Esophagus (tissue), 2 donors: ENCODE measurements around the gene SCAPER. TPM values are rescaled to one million over a fixed set of nuclear protein-coding genes. Genes with fewer than 3 reads are reported as not detected.
"Not testable (repeated sequence)": the region's sequence is repeated elsewhere in the genome, so short reads cannot be mapped to it uniquely, and the experiment has no call there.

Experiments used
- H3K27ac ChIP-seq, 2 donors: one replicate each; pipeline ENCODE4 v1.5.1; 2013; ENCODE audit warnings: low read depth in 2 of 2, mild to moderate bottlenecking in 2 of 2, inconsistent platforms in 1 of 2, low read length in 1 of 2, moderate library complexity in 1 of 2
- H3K27me3 ChIP-seq, 2 donors: one replicate each; pipeline ENCODE4 v1.6.1; 2013; ENCODE audit warnings: low read length in 2 of 2, control low read depth in 1 of 2, mild to moderate bottlenecking in 1 of 2; ENCODE audit not compliant: insufficient read depth in 2 of 2, control insufficient read depth in 1 of 2
- H3K36me3 ChIP-seq, 2 donors: one replicate each; pipeline ENCODE4 v1.6.1; 2013; ENCODE audit warnings: low read length in 1 of 2; ENCODE audit not compliant: control insufficient read depth in 2 of 2, insufficient read depth in 2 of 2
- H3K4me1 ChIP-seq, 2 donors: one replicate each; pipeline ENCODE4 v1.6.1; 2013; ENCODE audit warnings: low read length in 1 of 2; ENCODE audit not compliant: control insufficient read depth in 2 of 2, insufficient read depth in 2 of 2
- H3K4me3 ChIP-seq, 2 donors: one replicate each; pipeline ENCODE4 v1.5.1; 2013; ENCODE audit warnings: low read length in 2 of 2, mild to moderate bottlenecking in 2 of 2, low read depth in 1 of 2, moderate library complexity in 1 of 2
- H3K9me3 ChIP-seq, 2 donors: one replicate each; pipeline ENCODE4 v1.6.1; 2013; ENCODE audit warnings: mild to moderate bottlenecking in 2 of 2, low read depth in 1 of 2, low read length in 1 of 2, moderate library complexity in 1 of 2; ENCODE audit not compliant: control insufficient read depth in 2 of 2, insufficient read depth in 1 of 2
- WGBS, 2 donors: extraction: QIAGEN DNeasy Blood & Tissue Kit; methylation state at CpG; one replicate each; pipeline ENCODE4 v1.1.7; 2013; 5-methylcytosine and 5-hydroxymethylcytosine counted together
- polyA plus RNA-seq, 2 donors: library from polyadenylated mRNA; stranded (reverse); fragments of 200-250 nt; gene quantifications; one replicate each; pipeline ENCODE4 v1.2.3, GENCODE V29; 2013
- donor health status: healthy with polysubstance abuse.
- donor health status: Bipolar disorder and iron deficiency.

The SCAPER gene
- polyA plus RNA-seq, 2 donors, result 4.3 to 6.1 TPM

DNA sequence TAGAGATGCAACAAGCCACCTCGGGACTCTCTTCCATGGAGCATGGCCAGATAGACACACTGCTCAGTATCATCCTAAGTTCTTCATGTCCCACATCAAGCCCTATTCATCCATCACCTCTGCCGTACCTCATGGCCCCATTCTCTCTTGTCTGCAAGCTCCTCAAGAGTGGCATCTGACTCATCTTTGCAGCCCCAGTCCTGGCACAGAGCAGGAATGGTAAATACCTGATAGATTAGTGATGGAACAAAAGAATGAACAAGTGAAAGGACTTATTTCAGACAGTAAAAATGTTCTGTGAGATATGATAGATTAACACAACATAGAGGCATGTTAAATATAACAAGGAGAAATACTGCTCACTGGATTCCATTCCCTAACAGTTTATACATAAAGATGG lies 392.2 kb downstream of the SCAPER start:
- Histone ChIP-seq H3K27ac (no peak overlapping the region), H3K27me3 (no peaks in the 10 kb centered on the region), H3K4me1 (no peaks in the 10 kb centered on the region), H3K36me3 (no peaks in the 10 kb centered on the region), H3K9me3 (no peaks in the 10 kb centered on the region), H3K4me3 (no peak overlapping the region)
- WGBS, 2 donors, result 42 to 74% methylated on average over 2 of the region's 2 CpGs

DNA sequence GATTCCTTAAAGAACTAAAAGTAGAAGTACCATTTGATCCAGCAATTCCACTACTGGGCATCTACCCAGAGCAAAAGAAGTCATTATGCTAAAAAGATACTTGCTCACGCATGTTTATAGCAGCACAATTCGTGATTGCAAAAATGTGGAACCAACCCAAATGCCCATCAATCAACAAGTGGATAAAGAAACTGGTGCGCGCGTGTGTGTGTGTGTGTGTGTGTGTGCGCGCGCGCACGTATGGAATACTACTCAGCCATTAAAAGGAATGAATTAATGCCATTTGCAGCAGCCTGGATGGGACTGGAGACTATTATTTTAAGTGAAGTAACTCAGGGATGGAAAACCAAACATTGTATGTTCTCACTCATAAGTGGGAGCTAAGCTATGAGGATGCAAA lies 394.5 kb downstream of the SCAPER start:
- not testable (repeated sequence) for H3K9me3 ChIP-seq, H3K4me1 ChIP-seq, H3K36me3 ChIP-seq, H3K4me3 ChIP-seq, H3K27ac ChIP-seq, H3K27me3 ChIP-seq
- 91% methylated on average over 10 of the region's 10 CpGs for whole genome bisulfite sequencing, 2 donors

DNA sequence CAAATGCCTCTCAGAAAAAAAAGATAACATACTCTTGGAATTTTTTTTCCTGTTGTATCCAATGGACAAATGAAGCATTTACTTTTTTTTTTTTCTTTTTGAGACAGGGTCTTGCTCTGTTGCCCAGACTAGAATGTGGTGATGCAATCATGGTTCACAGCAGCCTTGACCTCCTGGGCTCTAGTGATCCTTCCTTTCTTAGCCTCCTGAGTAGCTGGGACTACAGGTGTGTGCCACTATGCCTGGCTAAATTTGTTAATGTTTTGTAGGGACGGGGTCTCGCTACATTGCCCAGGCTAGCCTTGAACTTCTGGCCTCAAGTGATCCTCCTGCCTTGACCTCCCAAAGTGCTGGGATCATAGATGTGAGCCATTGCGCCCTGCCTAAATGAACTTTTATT lies 401.3 kb downstream of the SCAPER start:
- Histone ChIP-seq H3K27ac (no peak overlapping the region), H3K9me3 (no peaks in the 10 kb centered on the region), H3K27me3 (no peaks in the 10 kb centered on the region), H3K4me1 (no peaks in the 10 kb centered on the region), H3K4me3 (no peak overlapping the region), H3K36me3 (no peaks in the 10 kb centered on the region)
- 99% methylated on average over 3 of the region's 3 CpGs for WGBS, 2 donors

DNA sequence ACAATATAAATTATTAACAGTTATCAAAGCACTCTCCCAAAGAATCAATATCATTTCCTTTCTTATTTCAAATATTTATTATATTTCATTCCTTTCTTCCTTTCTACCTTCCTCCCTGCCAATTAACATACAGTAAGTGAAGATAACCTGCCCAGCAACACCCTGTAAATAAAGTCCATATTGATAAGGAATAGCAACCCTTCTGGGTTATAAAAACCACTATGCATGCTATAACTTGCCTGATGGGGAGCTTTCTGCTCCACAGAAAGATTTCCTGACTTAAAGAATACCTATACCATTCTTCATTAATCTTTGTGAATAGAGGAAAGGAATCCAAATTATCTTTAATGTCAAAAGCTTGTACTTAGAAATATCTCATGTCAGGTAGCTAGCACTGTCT lies 402.0 kb downstream of the SCAPER start:
- no peaks in the 10 kb centered on the region for H3K9me3 ChIP-seq
- H3K4me3 ChIP-seq, result no peak overlapping the region
- no peak overlapping the region for H3K27ac ChIP-seq
- no peaks in the 10 kb centered on the region for H3K4me1 ChIP-seq
- H3K36me3 ChIP-seq, result no peaks in the 10 kb centered on the region
- no peaks in the 10 kb centered on the region for H3K27me3 ChIP-seq

DNA sequence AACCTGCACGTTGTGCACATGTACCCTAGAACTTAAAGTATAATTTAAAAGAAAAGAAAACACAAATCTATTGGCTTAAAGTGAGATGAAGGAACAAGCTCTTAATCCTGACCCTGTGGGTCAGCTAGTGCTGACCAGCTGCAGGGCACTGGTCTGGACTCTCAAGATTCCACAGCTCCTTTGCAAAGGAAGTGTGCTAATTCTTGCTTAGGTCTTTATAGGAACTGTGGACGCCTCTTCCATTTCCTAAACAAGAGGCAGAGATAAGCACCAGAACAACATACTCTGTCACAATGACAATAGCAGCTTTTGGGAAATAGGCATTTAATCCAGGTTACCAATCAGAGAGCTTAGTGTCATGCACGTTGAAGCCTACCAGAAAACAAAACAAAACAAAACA lies 402.5 kb downstream of the SCAPER start:
- no peak overlapping the region for H3K4me3 ChIP-seq
- no peaks in the 10 kb centered on the region for H3K27me3 ChIP-seq
- no peaks in the 10 kb centered on the region for H3K4me1 ChIP-seq
- H3K9me3 ChIP-seq, result no peaks in the 10 kb centered on the region
- H3K27ac ChIP-seq, result no peak overlapping the region
- WGBS, 2 donors, result 89 to 91% methylated on average over 3 of the region's 3 CpGs
- H3K36me3 ChIP-seq, result no peaks in the 10 kb centered on the region

DNA sequence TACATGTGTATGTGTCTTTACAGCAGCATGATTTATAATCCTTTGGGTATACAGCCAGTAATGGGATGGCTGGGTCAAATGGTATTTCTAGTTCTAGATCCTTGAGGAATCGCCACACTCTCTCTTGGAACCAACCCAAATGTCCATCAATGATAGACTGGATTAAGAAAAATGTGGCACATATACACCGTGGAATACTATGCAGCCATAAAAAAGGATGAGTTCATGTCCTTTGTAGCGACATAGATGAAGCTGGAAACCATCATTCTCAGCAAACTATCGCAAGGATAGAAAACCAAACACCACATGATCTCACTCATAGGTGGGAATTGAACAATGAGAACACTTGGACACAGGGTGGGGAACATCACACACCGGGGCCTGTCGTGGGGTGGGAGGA lies 403.0 kb downstream of the SCAPER start:
- not testable (repeated sequence) for H3K4me1 ChIP-seq, H3K27ac ChIP-seq

DNA sequence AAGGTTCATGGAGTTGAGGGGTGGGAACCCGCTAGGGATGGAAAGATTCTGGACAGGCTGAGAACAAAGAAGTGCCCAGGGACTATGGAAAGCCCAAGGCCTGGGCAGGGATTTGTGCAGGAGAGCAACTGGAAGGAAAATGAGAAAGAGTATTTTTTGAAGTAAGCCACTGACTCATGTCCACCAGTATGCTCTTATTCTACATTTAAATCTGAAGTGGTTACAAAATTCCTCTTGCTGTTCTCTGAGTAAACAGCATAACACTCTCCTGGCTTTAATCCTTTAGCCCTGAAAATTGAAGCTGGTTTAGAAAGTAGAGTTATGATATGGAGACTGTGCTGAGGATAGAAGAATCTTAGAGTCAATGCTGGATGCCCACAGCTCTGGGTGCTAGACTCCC lies 403.4 kb downstream of the SCAPER start:
- 94 to 96% methylated on average over 1 of the region's 1 CpG for WGBS, 2 donors
- Histone ChIP-seq H3K9me3 (no peaks in the 10 kb centered on the region), H3K4me3 (no peak overlapping the region), H3K27me3 (no peaks in the 10 kb centered on the region), H3K36me3 (no peaks in the 10 kb centered on the region), H3K27ac (no peak overlapping the region), H3K4me1 (no peaks in the 10 kb centered on the region)

More for the DNA sequence above, 403.0 kb downstream of the SCAPER start:
- H3K4me3 ChIP-seq, H3K27me3 ChIP-seq, H3K9me3 ChIP-seq, H3K36me3 ChIP-seq: not testable (repeated sequence)
- WGBS, 2 donors, result 94 to 96% methylated on average over 6 of the region's 6 CpGs

DNA sequence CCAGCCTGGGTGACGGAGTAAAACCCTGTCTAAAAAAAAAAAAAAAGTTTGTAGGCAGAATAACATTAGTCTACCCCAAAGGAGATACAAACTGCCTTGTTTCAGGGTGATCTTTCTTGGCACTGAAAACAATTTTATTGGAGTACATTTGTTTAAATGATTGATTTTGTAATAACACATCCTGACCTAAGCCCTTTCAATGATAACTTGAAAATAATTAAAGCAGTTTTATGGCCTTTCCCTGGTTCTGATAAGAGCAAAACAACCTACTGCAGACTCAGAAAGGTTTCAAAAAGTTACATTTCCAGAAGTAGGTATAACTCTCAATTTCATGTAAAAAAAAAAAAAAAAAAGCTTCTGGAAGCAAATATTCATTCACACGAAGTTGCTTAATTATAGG lies 404.1 kb downstream of the SCAPER start:
- no peaks in the 10 kb centered on the region for H3K27me3 ChIP-seq
- no peaks in the 10 kb centered on the region for H3K4me1 ChIP-seq
- no peaks in the 10 kb centered on the region for H3K9me3 ChIP-seq
- 80 to 89% methylated on average over 2 of the region's 2 CpGs for WGBS, 2 donors
- no peak overlapping the region for H3K4me3 ChIP-seq
- H3K27ac ChIP-seq, result no peak overlapping the region
- no peaks in the 10 kb centered on the region for H3K36me3 ChIP-seq

DNA sequence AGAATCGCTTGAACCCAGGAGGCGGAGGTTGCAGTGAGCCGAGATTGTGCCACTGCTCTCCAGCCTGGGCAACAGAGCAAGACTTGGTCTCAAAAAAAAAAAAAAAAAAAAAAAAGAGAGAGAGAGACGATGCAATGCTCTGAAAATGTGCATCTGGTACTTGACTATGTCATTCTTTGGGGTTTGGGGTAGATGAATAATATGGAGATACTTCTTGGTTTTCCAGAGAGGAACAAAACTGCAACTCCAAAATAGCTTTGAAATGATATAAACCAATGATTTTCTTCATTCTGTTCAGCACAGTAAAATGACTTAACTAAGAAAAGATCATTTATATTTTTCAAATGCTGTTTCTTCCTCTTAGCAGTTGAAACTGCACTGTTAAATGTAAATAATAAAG lies 409.7 kb downstream of the SCAPER start:
- Histone ChIP-seq H3K27ac (no peak overlapping the region), H3K9me3 (no peaks in the 10 kb centered on the region), H3K4me3 (no peak overlapping the region), H3K27me3 (no peaks in the 10 kb centered on the region), H3K4me1 (peaks cover 0 to 3% of the 10 kb centered on the region in 2 donors), H3K36me3 (no peaks in the 10 kb centered on the region)
- 88 to 92% methylated on average over 4 of the region's 4 CpGs for WGBS, 2 donors

DNA sequence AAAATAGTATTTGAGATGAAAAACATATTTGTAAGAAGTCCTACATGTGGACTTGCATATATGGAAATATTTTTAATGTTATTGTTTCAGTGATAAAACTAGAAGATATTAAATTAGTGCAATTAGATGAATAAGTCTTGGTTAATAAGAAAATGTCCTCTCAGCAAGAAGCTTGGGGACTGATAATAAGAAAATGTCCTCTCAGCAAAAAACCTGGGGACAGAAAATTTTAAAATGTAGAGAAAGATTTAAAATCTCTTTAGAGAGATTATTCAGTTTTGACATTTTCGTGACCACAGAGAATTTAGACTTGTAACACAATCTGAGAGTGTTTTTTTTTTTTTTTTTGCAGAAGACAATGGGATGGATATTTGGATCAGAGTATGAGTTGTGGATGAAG lies 412.6 kb downstream of the SCAPER start:
- 94 to 95% methylated on average over 1 of the region's 1 CpG for WGBS, 2 donors
- Histone ChIP-seq H3K27me3 (no peaks in the 10 kb centered on the region), H3K27ac (no peak overlapping the region), H3K4me1 (peaks cover 0 to 3% of the 10 kb centered on the region in 2 donors), H3K36me3 (no peaks in the 10 kb centered on the region), H3K4me3 (no peak overlapping the region), H3K9me3 (no peaks in the 10 kb centered on the region)
